GM12801 (cell line): Measurements from ENCODE around the gene PEAR1.

Experiments used
- TF ChIP-seq, protein P1 (sequence below): IDR thresholded peaks from one replicate; pipeline ENCODE4 v1.5.1; 2011; ENCODE audit warnings: control low read depth; ENCODE audit not compliant: insufficient read length; ENCODE audit errors: extremely low read depth

Gene PEAR1

DNA sequence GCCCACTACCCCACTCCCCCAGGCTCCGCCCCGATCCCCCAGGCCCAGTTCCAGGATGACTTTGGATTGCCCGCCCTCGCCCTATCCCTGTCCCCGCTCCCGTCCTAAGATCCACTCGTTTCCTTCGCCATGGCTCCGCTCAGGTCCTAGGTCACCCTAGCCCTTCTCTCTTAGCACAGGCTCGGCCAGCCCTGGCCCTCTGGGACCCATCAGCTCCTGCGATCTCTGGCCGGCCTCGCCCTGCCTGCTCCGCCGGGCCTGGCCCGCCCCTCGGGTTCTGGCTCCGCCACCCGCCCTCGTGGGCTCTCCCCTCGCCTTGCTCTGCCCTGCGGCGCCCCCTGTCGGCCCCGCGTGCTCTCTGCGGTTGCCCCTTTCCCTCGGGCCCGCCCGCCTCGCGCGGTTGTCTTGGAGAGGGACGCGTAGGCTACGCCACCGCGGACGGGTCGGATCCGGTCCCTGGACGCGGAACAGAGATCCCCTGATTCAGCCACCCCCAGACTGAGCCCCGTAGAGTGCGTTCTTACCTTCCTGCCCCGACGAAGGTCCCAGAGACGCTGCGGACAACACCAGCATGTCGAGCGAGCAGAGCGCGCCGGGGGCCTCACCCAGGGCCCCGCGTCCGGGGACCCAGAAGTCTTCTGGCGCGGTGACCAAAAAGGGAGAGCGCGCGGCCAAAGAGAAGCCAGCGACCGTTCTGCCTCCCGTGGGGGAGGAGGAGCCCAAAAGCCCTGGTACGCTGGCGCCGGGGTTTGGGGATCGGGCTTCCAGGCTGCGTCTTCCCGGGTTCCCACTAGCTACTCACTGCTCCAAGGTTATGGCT is 26.9 kb downstream of the PEAR1 start, which contains the start of gene LRRC71:
TSS of gene LRRC71 (plus strand) at position 400 of the 820 bp plus-strand sequence. CDS start at position 572, 172 bp downstream.
- TF ChIP-seq, protein P1, sequence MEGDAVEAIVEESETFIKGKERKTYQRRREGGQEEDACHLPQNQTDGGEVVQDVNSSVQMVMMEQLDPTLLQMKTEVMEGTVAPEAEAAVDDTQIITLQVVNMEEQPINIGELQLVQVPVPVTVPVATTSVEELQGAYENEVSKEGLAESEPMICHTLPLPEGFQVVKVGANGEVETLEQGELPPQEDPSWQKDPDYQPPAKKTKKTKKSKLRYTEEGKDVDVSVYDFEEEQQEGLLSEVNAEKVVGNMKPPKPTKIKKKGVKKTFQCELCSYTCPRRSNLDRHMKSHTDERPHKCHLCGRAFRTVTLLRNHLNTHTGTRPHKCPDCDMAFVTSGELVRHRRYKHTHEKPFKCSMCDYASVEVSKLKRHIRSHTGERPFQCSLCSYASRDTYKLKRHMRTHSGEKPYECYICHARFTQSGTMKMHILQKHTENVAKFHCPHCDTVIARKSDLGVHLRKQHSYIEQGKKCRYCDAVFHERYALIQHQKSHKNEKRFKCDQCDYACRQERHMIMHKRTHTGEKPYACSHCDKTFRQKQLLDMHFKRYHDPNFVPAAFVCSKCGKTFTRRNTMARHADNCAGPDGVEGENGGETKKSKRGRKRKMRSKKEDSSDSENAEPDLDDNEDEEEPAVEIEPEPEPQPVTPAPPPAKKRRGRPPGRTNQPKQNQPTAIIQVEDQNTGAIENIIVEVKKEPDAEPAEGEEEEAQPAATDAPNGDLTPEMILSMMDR: no peak

DNA sequence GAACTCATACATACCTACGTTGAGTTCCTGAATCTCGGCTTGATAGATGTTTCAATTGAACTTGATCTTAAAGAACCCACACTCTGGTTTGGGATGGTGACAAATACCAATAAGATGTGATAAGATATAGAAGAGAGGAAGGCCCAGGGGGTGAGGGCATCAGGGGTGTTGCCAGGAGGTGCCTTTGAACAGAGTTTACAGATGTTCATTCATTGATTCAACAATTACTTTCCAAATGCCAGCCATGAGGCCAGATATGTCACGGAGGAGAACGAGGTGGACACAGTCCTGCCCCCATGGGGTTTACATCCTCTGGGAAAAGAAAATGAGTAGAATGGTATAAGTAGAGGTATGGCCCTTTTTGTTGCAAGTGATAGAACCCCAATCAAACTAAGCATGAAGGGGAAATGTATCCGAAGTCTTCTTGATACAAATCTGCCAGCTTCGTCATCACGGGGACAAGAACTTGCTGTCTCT is 27.6 kb downstream of the PEAR1 start:
- TF ChIP-seq, protein P1: no peak

DNA sequence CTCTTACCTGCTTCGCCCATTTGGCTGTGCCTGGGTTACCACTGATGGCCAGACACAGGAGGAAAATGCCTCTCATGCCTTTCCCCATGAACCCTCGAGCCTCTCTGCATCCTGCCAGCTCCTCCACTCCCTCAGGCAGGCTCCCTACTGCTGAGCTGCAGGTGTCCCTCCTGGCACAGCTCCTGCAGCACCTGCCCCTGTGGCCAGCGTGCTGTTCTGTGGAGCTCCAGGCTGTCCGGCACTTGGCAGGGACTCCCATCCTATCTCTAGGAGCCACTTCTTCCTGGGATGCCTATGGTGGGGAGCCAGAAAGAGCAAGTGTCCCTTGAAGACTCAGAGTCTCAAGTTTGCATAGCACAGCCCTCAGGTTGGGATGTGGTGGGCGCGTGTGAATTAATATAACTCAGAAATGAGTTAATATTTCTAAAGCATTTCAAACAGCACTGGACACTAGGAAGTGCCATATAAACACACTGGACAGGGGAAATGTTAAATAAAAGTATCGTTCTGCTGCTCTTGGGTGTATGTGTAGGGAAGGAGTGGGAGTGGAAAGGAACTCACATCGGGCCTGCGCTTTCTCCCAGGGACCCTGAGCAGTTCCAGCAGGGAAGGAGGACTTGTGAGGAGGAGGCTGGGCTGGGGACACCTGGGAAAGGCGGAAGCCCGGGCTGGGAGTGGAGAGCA is 29.6 kb downstream of the PEAR1 start:
- TF ChIP-seq, protein P1: no peak

DNA sequence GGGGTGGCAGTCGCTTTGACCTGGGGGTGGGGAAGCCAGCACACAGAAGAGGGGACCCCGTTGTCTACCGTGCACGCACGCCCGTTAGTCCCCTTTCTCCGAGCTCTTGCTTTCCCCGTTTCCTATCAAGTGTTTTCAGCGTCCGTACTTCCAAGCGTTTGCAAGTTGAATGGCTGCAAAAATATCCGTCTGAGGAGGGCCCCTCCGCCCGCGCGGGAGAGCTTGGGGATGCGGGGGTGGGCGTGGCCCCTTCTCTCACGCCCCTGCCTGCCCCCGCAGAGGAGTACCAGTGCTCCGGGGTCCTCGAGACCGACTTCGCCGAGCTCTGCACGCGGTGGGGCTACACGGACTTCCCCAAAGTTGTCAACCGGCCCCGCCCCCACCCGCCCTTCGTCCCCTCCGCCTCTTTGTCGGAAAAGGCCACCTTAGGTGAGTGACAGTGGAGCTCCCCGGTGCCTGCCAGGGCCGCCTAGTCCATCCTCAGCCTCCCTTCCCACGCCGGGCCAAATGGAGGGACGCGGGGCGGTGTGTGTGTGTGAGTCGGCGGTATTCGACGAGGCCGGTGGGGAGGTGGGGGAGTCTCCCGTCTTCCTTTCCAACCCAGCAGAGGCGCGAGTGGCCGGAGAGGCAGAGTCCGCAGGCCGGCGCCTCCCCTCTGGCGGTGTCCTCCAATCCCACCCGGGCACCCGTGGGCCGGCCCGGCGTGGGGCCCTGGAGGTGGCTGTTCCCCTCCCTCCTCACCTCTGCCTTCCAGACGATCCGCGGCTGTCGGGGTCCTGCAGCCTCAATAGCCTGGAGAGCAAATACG is 30.4 kb downstream of the PEAR1 start:
- TF ChIP-seq, protein P1: no peak

DNA sequence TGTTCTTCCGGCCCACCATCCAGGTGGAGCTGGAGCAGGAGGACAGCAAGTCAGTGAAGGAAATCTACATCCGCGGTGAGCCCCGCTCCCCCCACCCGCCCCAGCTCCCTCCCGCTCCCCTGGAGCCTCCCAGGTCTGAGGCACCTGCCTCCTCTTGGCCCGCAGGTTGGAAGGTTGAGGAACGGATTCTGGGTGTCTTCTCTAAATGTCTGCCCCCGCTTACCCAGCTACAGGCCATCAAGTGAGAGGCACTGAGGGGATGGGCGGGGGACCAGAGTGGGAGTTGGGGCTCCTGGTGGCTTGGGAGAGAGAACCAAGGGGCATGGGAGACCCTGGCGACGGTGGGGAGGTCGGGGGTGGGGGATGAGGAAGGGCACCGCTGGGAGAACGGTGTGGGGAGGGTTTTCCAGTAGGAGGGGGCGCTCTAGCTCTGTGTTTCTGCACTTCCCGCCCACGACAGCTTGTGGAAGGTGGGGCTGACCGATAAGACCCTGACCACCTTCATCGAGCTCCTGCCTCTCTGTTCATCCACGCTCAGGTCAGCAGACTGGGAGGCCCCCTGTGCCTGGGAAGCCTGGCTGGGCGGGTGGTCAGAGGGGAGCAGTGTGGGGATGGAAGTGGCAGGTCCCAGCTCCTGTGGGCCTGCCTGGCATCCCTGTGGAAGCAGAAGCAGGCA is 31.1 kb downstream of the PEAR1 start:
- TF ChIP-seq, protein P1: no peak

DNA sequence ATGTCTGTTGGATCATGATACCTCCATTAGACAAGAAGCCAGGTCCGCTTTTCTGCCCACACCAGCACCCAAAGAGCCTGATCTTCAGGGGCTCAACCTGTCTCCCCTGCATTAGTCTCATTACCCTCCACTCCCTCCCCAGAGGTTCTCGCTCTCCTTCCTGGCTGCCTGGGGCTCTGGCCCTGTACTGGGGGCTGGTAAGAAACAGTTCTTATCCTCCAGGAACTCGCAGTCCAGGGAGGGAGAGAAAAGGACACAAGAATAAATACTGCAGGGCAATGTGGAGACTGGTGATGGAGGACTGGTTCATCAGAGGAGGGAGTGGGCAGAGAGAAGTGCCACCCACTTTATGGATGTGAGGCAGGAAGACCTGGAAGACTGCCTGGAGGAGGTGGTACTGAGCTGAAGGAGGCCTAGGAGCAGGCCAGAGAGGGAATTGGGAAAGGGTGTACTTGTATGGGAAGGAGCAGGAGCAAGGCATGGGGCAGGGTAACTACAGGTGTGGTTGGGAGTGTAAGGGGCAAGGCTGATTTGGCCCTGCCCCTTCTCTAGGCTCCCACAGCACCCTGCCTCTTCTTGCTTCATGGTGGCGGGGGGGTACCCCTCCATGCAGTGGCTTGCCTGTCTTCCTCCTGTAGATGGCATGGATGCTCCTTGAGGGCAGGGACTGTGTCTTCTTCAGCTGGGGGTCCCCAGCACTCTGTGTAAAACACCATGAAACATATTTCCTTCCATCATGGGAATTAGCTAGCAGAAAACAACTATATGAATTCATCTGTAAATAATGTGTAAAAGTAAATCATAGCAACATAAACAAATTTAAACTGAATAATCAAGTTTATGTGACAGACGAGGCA is 31.9 kb downstream of the PEAR1 start:
- TF ChIP-seq, protein P1: no peak
